ENCODE results near the gene PPP2R2C. TPM values are rescaled to one million over a fixed set of nuclear protein-coding genes. Genes with fewer than 3 reads are reported as not detected.

The PPP2R2C gene
- total RNA-seq, 1 experiment from 2014 or later = 26.7 TPM

DNA sequence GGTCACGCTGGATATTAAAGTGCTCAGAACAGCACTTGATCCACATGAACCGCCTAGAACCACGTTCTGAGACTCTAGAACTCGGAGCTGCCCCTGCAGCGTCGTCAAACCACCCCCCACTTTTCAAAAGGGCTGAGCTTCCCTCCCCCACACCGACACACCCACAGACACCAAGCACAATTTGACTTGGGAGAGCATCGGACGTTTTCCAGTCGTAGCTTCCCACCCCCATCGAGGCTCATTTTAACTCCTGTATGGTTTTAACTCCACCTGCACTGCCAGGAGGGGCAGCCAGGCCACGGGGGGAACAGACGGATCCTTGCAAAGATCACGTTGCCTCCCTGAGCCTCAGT is 26.3 kb downstream of the PPP2R2C start:
- H3K27ac ChIP-seq (ENCODE audit: low read length) = no peak overlapping the region
- DNase-seq (ENCODE audit: low read depth, low spot score) = no peak
- H3K4me3 ChIP-seq (ENCODE audit: low read depth in 2 of 2, low read length in 2 of 2) = no peak overlapping the region
- in situ Hi-C loops (cut with HindIII; ENCODE audit: low pct_unique_long_range_greater_than_20kb, low sequenced_read_pairs) = no loop called here
- intact Hi-C loops (cut with micrococcal nuclease; ENCODE audit: unreplicated experiment) = no loop called here
- H3K36me3 ChIP-seq (ENCODE audit: control insufficient read depth, insufficient read depth, low read length) = no peaks in the 10 kb centered on the region
- CTCF ChIA-PET = interaction anchor here (0.7 kb wide), 1 partner anchor 342 kb away, joined by 3 read pairs; no protein-coding TSS in a partner anchor
- TF ChIP-seq TCF7L2 (IDR thresholded peaks at IDR 0.05; ENCODE audit: low read depth, low read length) (no peak), SIN3A (IDR thresholded peaks at IDR 0.05; ENCODE audit: borderline replicate concordance, insufficient read depth, low read depth, low read length) (no peak), POLR2AphosphoS5 (IDR thresholded peaks at IDR 0.05; ENCODE audit: low read depth, low read length) (no peak)
- TF ChIP-seq, protein P1, sequence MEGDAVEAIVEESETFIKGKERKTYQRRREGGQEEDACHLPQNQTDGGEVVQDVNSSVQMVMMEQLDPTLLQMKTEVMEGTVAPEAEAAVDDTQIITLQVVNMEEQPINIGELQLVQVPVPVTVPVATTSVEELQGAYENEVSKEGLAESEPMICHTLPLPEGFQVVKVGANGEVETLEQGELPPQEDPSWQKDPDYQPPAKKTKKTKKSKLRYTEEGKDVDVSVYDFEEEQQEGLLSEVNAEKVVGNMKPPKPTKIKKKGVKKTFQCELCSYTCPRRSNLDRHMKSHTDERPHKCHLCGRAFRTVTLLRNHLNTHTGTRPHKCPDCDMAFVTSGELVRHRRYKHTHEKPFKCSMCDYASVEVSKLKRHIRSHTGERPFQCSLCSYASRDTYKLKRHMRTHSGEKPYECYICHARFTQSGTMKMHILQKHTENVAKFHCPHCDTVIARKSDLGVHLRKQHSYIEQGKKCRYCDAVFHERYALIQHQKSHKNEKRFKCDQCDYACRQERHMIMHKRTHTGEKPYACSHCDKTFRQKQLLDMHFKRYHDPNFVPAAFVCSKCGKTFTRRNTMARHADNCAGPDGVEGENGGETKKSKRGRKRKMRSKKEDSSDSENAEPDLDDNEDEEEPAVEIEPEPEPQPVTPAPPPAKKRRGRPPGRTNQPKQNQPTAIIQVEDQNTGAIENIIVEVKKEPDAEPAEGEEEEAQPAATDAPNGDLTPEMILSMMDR (IDR thresholded peaks at IDR 0.05) = no peak
- TF ChIP-seq, protein P2, sequence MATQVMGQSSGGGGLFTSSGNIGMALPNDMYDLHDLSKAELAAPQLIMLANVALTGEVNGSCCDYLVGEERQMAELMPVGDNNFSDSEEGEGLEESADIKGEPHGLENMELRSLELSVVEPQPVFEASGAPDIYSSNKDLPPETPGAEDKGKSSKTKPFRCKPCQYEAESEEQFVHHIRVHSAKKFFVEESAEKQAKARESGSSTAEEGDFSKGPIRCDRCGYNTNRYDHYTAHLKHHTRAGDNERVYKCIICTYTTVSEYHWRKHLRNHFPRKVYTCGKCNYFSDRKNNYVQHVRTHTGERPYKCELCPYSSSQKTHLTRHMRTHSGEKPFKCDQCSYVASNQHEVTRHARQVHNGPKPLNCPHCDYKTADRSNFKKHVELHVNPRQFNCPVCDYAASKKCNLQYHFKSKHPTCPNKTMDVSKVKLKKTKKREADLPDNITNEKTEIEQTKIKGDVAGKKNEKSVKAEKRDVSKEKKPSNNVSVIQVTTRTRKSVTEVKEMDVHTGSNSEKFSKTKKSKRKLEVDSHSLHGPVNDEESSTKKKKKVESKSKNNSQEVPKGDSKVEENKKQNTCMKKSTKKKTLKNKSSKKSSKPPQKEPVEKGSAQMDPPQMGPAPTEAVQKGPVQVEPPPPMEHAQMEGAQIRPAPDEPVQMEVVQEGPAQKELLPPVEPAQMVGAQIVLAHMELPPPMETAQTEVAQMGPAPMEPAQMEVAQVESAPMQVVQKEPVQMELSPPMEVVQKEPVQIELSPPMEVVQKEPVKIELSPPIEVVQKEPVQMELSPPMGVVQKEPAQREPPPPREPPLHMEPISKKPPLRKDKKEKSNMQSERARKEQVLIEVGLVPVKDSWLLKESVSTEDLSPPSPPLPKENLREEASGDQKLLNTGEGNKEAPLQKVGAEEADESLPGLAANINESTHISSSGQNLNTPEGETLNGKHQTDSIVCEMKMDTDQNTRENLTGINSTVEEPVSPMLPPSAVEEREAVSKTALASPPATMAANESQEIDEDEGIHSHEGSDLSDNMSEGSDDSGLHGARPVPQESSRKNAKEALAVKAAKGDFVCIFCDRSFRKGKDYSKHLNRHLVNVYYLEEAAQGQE (IDR thresholded peaks at IDR 0.05; ENCODE audit: insufficient read depth in 1 of 2, low read depth in 2 of 2, low read length in 1 of 2) = no peak
- no peak for ATAC-seq
- POLR2A ChIA-PET = no interaction called here
- BruUV-seq (replicated peaks) = no TSS peak
- H3K4me1 ChIP-seq (ENCODE audit: control insufficient read depth, insufficient read depth, low read length) = no peaks in the 10 kb centered on the region
- no peaks in the 10 kb centered on the region for H3K27me3 ChIP-seq (ENCODE audit: control insufficient read depth, insufficient read depth, low read length)
- no peaks in the 10 kb centered on the region for H3K9me3 ChIP-seq (ENCODE audit: control insufficient read depth, insufficient read depth, low read depth, low read length)

DNA sequence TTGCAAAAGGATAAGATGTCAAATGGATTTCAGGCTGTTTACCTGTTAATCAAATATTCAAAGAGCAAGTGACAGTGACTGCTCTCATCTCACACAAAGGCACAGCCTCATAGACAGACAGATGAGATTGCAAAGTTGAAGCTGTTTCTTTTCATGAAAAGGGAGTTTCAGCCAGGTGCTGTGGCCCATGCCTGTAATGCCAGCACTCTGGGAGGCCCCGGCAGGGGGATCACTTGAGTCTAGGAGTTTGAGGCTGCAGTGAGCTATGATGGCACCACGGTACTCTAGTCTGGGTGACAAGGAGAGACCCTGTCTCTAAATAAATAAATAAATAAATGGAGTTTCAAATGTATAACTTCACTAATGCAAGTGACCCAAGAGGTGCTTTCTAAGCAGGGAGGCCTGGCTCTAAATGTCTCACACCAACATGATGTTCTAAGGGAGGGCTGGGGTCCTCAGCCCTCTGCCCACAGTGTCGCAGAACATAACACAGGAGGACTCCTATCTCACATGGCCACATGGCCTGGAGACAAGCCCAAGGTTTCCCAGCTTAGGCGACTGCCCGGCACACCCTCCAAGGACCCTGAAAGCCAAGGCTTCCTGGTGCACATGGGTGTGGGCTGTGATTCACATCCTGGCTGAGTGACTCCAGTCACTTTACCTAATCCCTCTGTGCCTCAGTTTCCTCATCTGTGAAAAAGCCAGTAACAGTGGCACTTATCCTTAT is 26.8 kb downstream of the PPP2R2C start:
- Histone ChIP-seq H3K36me3 (ENCODE audit: control insufficient read depth, insufficient read depth, low read length) (no peaks in the 10 kb centered on the region), H3K4me1 (ENCODE audit: control insufficient read depth, insufficient read depth, low read length) (no peaks in the 10 kb centered on the region), H3K27me3 (ENCODE audit: control insufficient read depth, insufficient read depth, low read length) (no peaks in the 10 kb centered on the region), H3K4me3 (ENCODE audit: low read depth in 2 of 2, low read length in 2 of 2) (no peak overlapping the region), H3K27ac (ENCODE audit: low read length) (no peak overlapping the region), H3K9me3 (ENCODE audit: control insufficient read depth, insufficient read depth, low read depth, low read length) (no peaks in the 10 kb centered on the region)
- in situ Hi-C loops (cut with HindIII; ENCODE audit: low pct_unique_long_range_greater_than_20kb, low sequenced_read_pairs) = no loop called here
- TF ChIP-seq, protein P2 (IDR thresholded peaks at IDR 0.05; ENCODE audit: insufficient read depth in 1 of 2, low read depth in 2 of 2, low read length in 1 of 2) = no peak
- TF ChIP-seq, protein P1 (IDR thresholded peaks at IDR 0.05) = no peak
- no peak for TF ChIP-seq TCF7L2 (IDR thresholded peaks at IDR 0.05; ENCODE audit: low read depth, low read length)
- TF ChIP-seq SIN3A (IDR thresholded peaks at IDR 0.05; ENCODE audit: borderline replicate concordance, insufficient read depth, low read depth, low read length) = no peak
- POLR2A ChIA-PET = no interaction called here
- ATAC-seq = no peak
- intact Hi-C loops (cut with micrococcal nuclease; ENCODE audit: unreplicated experiment) = no loop called here
- CTCF ChIA-PET = no interaction called here
- no TSS peak for BruUV-seq (replicated peaks)
- DNase-seq (ENCODE audit: low read depth, low spot score) = no peak
